Tibial nerve (tissue), 4 donors: ENCODE data around the gene EMP2. TPM values are rescaled to one million over a fixed set of nuclear protein-coding genes. Genes with fewer than 3 reads are reported as not detected.
"Not testable (repeated sequence)": the region's sequence is repeated elsewhere in the genome, so short reads cannot be mapped to it uniquely, and the experiment has no call there.

ENCODE experiments used
- DNase-seq, 2 donors: peaks; one replicate each; pipeline ENCODE4 v3.0.0-alpha.2; 2019; ENCODE audit warnings: low spot score in 2 of 2
- H3K27ac ChIP-seq, 4 donors: fragments of 200-600 bp; sonication (generic) in 3 of 4; one replicate each; pipeline ENCODE4 v1.5.1; 2017 to 2019; ENCODE audit warnings: mild to moderate bottlenecking in 1 of 4
- H3K27me3 ChIP-seq, 2 donors: fragments of 200-600 bp; sonication (generic) in 1 of 2; one replicate each; pipeline versions ENCODE4 v1.5.1 to v1.6.0; 2017 to 2019
- H3K36me3 ChIP-seq, 3 donors: fragments of 200-600 bp; sonication (generic); one replicate each; pipeline ENCODE4 v1.5.1; 2018 to 2019
- H3K4me1 ChIP-seq, 4 donors: fragments of 200-600 bp; sonication (generic) in 3 of 4; one replicate each; pipeline ENCODE4 v1.5.1; 2017 to 2019
- H3K4me3 ChIP-seq, 4 donors: fragments of 200-600 bp; sonication (generic) in 3 of 4; one replicate each; pipeline ENCODE4 v1.5.1; 2017 to 2019; ENCODE audit warnings: mild to moderate bottlenecking in 1 of 4, moderate library complexity in 1 of 4
- H3K9me3 ChIP-seq, 4 donors: fragments of 200-600 bp; sonication (generic) in 3 of 4; one replicate each; pipeline ENCODE4 v1.5.1; 2017 to 2019
- EP300 ChIP-seq, 2 donors: sonication (generic); formaldehyde crosslinking; IDR thresholded peaks; one replicate each; pipeline ENCODE4 v1.6.1; 2017; ENCODE audit warnings: antibody characterized with exemption in 2 of 2, mild to moderate bottlenecking in 1 of 2
- POLR2A ChIP-seq, 2 donors: fragments of 450-650 bp; IDR thresholded peaks; one replicate each; pipeline ENCODE4 v1.6.1; 2017; ENCODE audit warnings: antibody characterized with exemption in 2 of 2, mild to moderate bottlenecking in 2 of 2, moderate library complexity in 2 of 2
- WGBS, 2 donors: methylation state at CpG; one replicate each; pipeline ENCODE4 v1.1.5; 2018; 5-methylcytosine and 5-hydroxymethylcytosine counted together
- total RNA-seq, 4 donors: library from RNA; depleted of rRNA; stranded (reverse); fragments of >200 nt; gene quantifications; one replicate each; pipeline ENCODE4 v1.1.0, GENCODE V29; 2016
- TF ChIP-seq, protein P1 (sequence below), 5 experiments: fragments of 200-600 bp in 3 of 5; fragments of 450-650 bp in 2 of 5; sonication (generic) in 3 of 5; IDR thresholded peaks; one replicate each; pipeline ENCODE4 v1.5.1; 2016 to 2019; ENCODE audit warnings: antibody characterized with exemption in 5 of 5, mild to moderate bottlenecking in 3 of 5, moderate library complexity in 2 of 5

EMP2 gene
- total RNA-seq, 4 donors from 2014 or later: 60.5 to 72.1 (median 65.5) TPM

DNA sequence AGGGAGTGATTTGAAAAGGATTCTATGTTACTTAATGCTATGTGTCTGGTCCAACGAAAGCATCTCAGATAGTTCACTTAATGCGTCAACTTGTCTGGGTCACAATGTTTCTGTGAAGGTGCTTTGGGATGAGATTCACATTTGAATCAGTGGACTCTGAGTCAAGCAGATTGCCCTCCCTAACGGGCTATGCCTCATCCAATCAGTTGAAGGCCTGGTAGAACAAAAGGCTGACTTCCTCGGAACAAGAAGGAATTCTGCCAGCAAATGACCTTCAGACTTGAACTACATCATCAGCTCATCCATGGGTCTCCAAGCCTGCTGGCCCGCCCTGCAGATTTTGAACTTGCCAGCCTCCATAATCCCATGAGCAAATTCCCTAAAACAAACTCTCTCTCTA is 15.2 kb downstream of the EMP2 start:
- Histone ChIP-seq H3K27ac (peak overlapping the region in 3 of 4 donors; percentile 45 to 76 (median 54)), H3K9me3 (peaks cover 0 to 8% (median 2%) of the 10 kb centered on the region in 4 donors), H3K4me3 (no peak overlapping the region), H3K36me3 (peaks cover 0 to 16% (median 0%) of the 10 kb centered on the region in 3 donors), H3K27me3 (no peaks in the 10 kb centered on the region), H3K4me1 (peaks cover 0 to 80% (median 15%) of the 10 kb centered on the region in 4 donors)
- no peak for DNase-seq
- WGBS, 2 donors: 43 to 52% methylated on average over 5 of the region's 5 CpGs
- no peak for TF ChIP-seq EP300 (IDR thresholded peaks at IDR 0.05)

DNA sequence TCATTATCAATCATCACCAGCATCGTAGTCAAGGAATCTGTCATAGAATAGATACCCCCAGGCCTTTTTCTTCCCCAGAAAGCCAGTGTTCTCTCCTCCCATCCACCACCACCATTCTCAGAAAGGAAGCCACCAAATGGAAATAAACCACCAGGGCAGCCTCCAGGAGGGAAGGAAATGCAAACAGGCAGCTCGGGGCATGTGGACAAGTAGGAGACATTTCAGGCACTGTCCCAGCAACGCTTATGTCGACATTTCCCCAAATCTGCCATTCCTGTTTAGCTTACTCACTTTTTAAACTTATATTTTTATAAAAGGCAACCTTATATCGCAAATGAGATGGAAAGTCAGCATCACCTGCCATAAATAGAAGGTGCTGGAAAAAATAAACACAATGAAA is 15.8 kb downstream of the EMP2 start:
- H3K9me3 ChIP-seq: peaks cover 0 to 8% (median 2%) of the 10 kb centered on the region in 4 donors
- H3K27me3 ChIP-seq: no peaks in the 10 kb centered on the region
- H3K4me1 ChIP-seq: peaks cover 0 to 80% (median 17%) of the 10 kb centered on the region in 4 donors
- H3K4me3 ChIP-seq: no peak overlapping the region
- TF ChIP-seq EP300 (IDR thresholded peaks at IDR 0.05) (no peak), POLR2A (IDR thresholded peaks at IDR 0.05) (no peak)
- TF ChIP-seq, protein P1, sequence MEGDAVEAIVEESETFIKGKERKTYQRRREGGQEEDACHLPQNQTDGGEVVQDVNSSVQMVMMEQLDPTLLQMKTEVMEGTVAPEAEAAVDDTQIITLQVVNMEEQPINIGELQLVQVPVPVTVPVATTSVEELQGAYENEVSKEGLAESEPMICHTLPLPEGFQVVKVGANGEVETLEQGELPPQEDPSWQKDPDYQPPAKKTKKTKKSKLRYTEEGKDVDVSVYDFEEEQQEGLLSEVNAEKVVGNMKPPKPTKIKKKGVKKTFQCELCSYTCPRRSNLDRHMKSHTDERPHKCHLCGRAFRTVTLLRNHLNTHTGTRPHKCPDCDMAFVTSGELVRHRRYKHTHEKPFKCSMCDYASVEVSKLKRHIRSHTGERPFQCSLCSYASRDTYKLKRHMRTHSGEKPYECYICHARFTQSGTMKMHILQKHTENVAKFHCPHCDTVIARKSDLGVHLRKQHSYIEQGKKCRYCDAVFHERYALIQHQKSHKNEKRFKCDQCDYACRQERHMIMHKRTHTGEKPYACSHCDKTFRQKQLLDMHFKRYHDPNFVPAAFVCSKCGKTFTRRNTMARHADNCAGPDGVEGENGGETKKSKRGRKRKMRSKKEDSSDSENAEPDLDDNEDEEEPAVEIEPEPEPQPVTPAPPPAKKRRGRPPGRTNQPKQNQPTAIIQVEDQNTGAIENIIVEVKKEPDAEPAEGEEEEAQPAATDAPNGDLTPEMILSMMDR (IDR thresholded peaks at IDR 0.05): no peak
- DNase-seq: no peak
- 64 to 65% methylated on average over 5 of the region's 5 CpGs for WGBS, 2 donors
- peak overlapping the region; percentile 2 to 76 (median 50) for H3K27ac ChIP-seq
- peaks cover 0 to 16% (median 0%) of the 10 kb centered on the region in 3 donors for H3K36me3 ChIP-seq

DNA sequence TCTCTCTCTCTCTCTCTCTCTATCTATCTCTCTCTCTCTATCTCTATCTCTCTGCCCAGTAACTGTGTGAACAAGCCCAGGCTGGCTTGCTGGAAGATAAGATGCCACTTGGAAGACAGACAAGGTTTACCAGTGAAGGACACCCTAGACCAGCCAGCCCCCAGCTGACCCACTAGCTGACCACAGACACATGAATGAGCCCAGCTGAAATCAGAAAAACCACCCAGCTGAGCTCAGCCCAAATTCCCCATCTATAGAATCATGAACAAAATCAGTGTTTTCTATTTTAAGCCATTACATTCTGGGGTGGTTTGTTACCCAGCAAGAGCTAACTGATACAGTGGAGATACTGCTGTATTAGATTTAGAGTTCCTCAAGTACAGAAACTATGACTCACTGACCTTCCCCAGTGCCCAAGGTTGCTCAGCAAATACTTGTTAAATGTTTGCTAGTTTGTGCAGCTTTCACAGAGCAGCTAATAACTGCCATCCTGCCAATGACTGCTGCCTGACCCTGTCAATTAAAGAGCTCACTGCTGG is 18.0 kb downstream of the EMP2 start:
- Histone ChIP-seq H3K4me3 (no peak overlapping the region), H3K4me1 (peaks cover 0 to 82% (median 33%) of the 10 kb centered on the region in 4 donors), H3K9me3 (peaks cover 0 to 8% (median 2%) of the 10 kb centered on the region in 4 donors), H3K27ac (peak overlapping the region in 2 of 4 donors; percentile 90), H3K27me3 (no peaks in the 10 kb centered on the region), H3K36me3 (peaks cover 0 to 16% (median 0%) of the 10 kb centered on the region in 3 donors)
- DNase-seq: no peak
- TF ChIP-seq EP300 (IDR thresholded peaks at IDR 0.05): no peak
- no peak for TF ChIP-seq POLR2A (IDR thresholded peaks at IDR 0.05)
- TF ChIP-seq, protein P1 (IDR thresholded peaks at IDR 0.05): no peak

DNA sequence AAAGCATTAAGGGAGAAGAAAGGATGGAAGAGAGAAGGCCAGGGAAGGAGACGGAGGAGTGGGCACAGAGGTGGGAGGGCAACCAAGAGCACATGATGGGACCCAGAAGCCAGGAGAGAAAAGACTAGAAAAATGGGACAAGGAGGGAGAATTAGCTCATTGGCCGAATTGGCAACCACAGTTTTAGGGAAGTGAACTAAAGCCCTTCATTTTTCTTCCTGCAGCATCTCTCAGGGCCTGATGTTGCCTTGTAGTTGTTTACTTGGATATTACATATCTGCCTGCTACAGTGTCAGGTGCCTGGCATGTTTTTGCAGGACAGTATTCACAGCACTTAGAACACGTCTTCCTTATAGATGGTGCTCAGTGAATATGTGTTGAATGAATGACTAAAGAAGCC is 19.0 kb downstream of the EMP2 start:
- Histone ChIP-seq H3K4me3 (no peak overlapping the region), H3K27me3 (no peaks in the 10 kb centered on the region), H3K9me3 (peaks cover 0 to 8% (median 2%) of the 10 kb centered on the region in 4 donors), H3K36me3 (peaks cover 0 to 8% (median 0%) of the 10 kb centered on the region in 3 donors), H3K4me1 (peaks cover 0 to 84% (median 41%) of the 10 kb centered on the region in 4 donors), H3K27ac (peak overlapping the region in 3 of 4 donors; percentile 28 to 90 (median 90))
- DNase-seq: no peak
- 66 to 79% methylated on average over 3 of the region's 3 CpGs for whole genome bisulfite sequencing, 2 donors
- TF ChIP-seq POLR2A (IDR thresholded peaks at IDR 0.05) (no peak), EP300 (IDR thresholded peaks at IDR 0.05) (no peak)
- TF ChIP-seq, protein P1 (IDR thresholded peaks at IDR 0.05): no peak

DNA sequence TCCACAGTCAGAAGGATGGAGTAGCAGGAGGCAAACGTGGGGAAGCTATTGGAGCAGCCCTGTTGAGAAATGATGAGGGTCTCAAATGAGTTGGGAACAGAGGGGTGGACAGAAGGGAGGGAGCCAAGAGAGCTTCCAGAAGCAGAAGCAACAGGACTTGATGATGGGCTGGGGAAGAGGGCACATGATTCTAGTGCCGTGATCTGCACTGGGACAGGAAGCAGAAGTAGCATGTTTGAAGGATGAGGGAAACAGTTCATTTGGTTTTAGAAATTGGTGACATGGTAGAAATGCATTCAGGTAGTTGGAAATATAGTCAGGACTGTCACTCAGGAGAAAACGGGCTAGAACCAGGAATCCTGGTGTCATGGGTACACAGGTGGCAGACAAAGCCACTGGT is 19.4 kb downstream of the EMP2 start:
- H3K9me3 ChIP-seq: peaks cover 0 to 8% (median 2%) of the 10 kb centered on the region in 4 donors
- H3K4me3 ChIP-seq: no peak overlapping the region
- no peak for DNase-seq
- TF ChIP-seq, protein P1 (IDR thresholded peaks at IDR 0.05): no peak
- no peak for TF ChIP-seq POLR2A (IDR thresholded peaks at IDR 0.05)
- peak in 1 of 2 donors; percentile 8 for TF ChIP-seq EP300 (IDR thresholded peaks at IDR 0.05)
- H3K36me3 ChIP-seq: peaks cover 0 to 7% (median 0%) of the 10 kb centered on the region in 3 donors
- H3K4me1 ChIP-seq: peaks cover 0 to 86% (median 43%) of the 10 kb centered on the region in 4 donors
- no peaks in the 10 kb centered on the region for H3K27me3 ChIP-seq
- WGBS, 2 donors: 64 to 69% methylated on average over 3 of the region's 3 CpGs
- H3K27ac ChIP-seq: peak overlapping the region in 3 of 4 donors; percentile 28 to 90 (median 90)

DNA sequence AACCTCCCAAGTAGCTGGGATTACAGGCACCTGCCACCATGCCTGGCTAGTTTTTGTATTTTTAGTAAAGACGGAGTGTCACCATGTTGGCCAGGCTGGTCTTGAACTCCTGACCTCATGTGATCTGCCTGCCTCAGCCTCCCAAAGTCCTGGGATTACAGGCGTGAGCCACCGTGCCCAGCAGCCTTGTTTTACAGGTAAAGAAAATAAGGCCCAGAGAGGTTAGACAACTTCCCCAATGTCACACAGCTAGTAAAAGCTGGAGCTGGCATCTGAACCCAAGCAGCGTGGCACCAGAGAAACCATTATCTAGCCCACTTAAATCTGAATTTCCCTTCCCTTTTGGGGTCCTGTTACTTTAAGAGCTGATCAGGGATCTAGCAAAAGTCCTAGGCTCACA is 20.6 kb downstream of the EMP2 start:
- peaks cover 0 to 79% (median 43%) of the 10 kb centered on the region in 4 donors for H3K4me1 ChIP-seq

More for the DNA sequence above, 20.6 kb downstream of the EMP2 start:
- H3K27me3 ChIP-seq, DNase-seq, H3K9me3 ChIP-seq, H3K36me3 ChIP-seq: not testable (repeated sequence)
- Histone ChIP-seq H3K27ac (peak overlapping the region; percentile 57 to 90 (median 84)), H3K4me3 (peak overlapping the region in 1 of 4 donors; percentile 34)
- WGBS, 2 donors: 58 to 65% methylated on average over 4 of the region's 4 CpGs
